Adrenal gland (tissue), 12 donors: ENCODE measurements around the gene MYO10. TPM values are rescaled to one million over a fixed set of nuclear protein-coding genes. Genes with fewer than 3 reads are reported as not detected.

Experiments used
- DNase-seq, 7 donors: peaks; one replicate each; pipeline ENCODE4 v3.0.0-alpha.2; 2019 to 2020
- H3K27ac ChIP-seq, 5 donors: fragments of 200-600 bp; sonication (generic) in 4 of 5; 1 replicate in 3 of 5; 2 replicates in 2 of 5; pipeline versions ENCODE4 v1.5.1 to v1.8.0; 2016 to 2020; ENCODE audit warnings: mild to moderate bottlenecking in 1 of 5
- H3K27me3 ChIP-seq: fragments of 200-600 bp; 2 replicates; pipeline ENCODE4 v1.8.0; 2021
- H3K36me3 ChIP-seq, 2 donors: fragments of 200-600 bp; replicated peaks in 1 of 2; 1 replicate in 1 of 2; 2 replicates in 1 of 2; pipeline versions ENCODE4 v1.5.1 to v1.8.0; 2018 to 2022
- H3K4me1 ChIP-seq, 2 donors: fragments of 200-600 bp; replicated peaks in 1 of 2; 1 replicate in 1 of 2; 2 replicates in 1 of 2; pipeline versions ENCODE4 v1.5.1 to v1.8.0; 2018 to 2021
- H3K4me3 ChIP-seq, 4 donors: fragments of 200-600 bp; sonication (generic) in 3 of 4; one replicate each; pipeline ENCODE4 v1.5.1; 2016 to 2018
- H3K9me3 ChIP-seq, 3 donors: fragments of 200-600 bp; sonication (generic) in 1 of 3; replicated peaks in 1 of 3; 1 replicate in 2 of 3; 2 replicates in 1 of 3; pipeline versions ENCODE4 v1.5.1 to v1.8.0; 2016 to 2021
- POLR2A ChIP-seq, 2 donors: fragments of 450-650 bp; IDR thresholded peaks; one replicate each; pipeline ENCODE4 v1.6.1; 2017; ENCODE audit warnings: antibody characterized with exemption in 2 of 2, mild to moderate bottlenecking in 2 of 2, moderate library complexity in 1 of 2
- WGBS, 4 donors: extraction: QIAGEN DNeasy Blood & Tissue Kit in 2 of 4; methylation state at CpG; one replicate each; pipeline versions ENCODE4 v1.1.5 to v1.1.7; 2013 to 2017; 5-methylcytosine and 5-hydroxymethylcytosine counted together
- intact Hi-C, 2 donors: fragments of 100-400 bp; cut with DNase I; formaldehyde crosslinking; loops; one replicate each; pipeline versions ENCODE4 v1.14.1 to v1.15.0; 2022 to 2023
- polyA plus RNA-seq, 3 donors: library from polyadenylated mRNA; stranded (reverse); fragments of 200-250 nt in 2 of 3; fragments of 350-450 nt in 1 of 3; fragmentation: Illumina TruSeq in 1 of 3; extraction: RNeasy Lipid Tissue Mini Kit (QIAGEN cat#74804) in 1 of 3; gene quantifications; one replicate each; pipeline ENCODE4 v1.2.3, GENCODE V29; 2013 to 2014
- total RNA-seq, 9 donors: library from RNA; depleted of rRNA in 4 of 9; stranded (reverse); fragments of >200 nt in 4 of 9; fragments of 120-200 nt in 1 of 9; fragmentation: NEBNext Ultra II Directional in 1 of 9; extraction: Animal tissue kit (Norgen Biotek cat#: 25700) in 1 of 9; gene quantifications; one replicate each; pipeline versions ENCODE4 v1.1.0 to v1.2.4, GENCODE V29; 2013 to 2023
- TF ChIP-seq, protein P1 (sequence below), 6 experiments: fragments of 450-650 bp in 4 of 6; fragments of 200-600 bp in 2 of 6; sonication (generic) in 1 of 6; IDR thresholded peaks; 1 replicate in 5 of 6; 2 replicates in 1 of 6; pipeline versions ENCODE4 v1.5.1 to v1.8.0; 2016 to 2021; ENCODE audit warnings: antibody characterized with exemption in 6 of 6, mild to moderate bottlenecking in 2 of 6, moderate library complexity in 1 of 6
- donor health status: healthy with polysubstance abuse.
- donor health status: Bipolar disorder and iron deficiency.
- donor health status: DM: yes; HTN: yes; CAD: no.
- donor health status: DM: no; HTN: no; CAD: no.
- donor health status: DM: no; HTN: no; CAD: no.
- donor health status: DM: yes; HTN: yes; CAD: no.

MYO10 gene
- total and polyA plus RNA-seq, 12 donors: 2.2 to 38.9 (median 10.5) TPM

DNA sequence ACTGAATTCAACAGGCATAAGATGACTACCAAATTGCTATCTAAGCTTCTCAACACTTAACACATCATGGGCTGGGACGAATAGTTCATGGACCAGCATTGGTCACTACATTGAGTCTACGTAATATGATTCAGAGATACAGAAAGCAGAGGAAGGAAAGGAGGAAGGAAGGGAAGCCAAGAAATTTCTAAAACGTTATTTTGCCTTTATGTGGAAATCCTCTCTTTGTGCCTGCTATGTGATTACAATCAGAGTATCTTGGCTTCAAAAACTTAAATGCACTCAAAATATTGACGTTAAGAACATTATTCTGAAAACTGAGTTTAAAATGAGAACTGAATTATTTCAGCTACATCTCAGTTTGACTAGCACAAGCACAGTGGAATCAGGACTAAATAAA lies 231.1 kb downstream of the MYO10 start:
- WGBS, 4 donors: 63 to 70% (median 69%) methylated on average over 4 of the region's 4 CpGs
- TF ChIP-seq POLR2A (IDR thresholded peaks at IDR 0.05): no peak
- TF ChIP-seq, protein P1, sequence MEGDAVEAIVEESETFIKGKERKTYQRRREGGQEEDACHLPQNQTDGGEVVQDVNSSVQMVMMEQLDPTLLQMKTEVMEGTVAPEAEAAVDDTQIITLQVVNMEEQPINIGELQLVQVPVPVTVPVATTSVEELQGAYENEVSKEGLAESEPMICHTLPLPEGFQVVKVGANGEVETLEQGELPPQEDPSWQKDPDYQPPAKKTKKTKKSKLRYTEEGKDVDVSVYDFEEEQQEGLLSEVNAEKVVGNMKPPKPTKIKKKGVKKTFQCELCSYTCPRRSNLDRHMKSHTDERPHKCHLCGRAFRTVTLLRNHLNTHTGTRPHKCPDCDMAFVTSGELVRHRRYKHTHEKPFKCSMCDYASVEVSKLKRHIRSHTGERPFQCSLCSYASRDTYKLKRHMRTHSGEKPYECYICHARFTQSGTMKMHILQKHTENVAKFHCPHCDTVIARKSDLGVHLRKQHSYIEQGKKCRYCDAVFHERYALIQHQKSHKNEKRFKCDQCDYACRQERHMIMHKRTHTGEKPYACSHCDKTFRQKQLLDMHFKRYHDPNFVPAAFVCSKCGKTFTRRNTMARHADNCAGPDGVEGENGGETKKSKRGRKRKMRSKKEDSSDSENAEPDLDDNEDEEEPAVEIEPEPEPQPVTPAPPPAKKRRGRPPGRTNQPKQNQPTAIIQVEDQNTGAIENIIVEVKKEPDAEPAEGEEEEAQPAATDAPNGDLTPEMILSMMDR (IDR thresholded peaks at IDR 0.05): no peak
- Histone ChIP-seq H3K36me3 (no peaks in the 10 kb centered on the region), H3K9me3 (no peaks in the 10 kb centered on the region), H3K27me3 (no peaks in the 10 kb centered on the region), H3K27ac (no peak overlapping the region), H3K4me1 (no peaks in the 10 kb centered on the region), H3K4me3 (no peak overlapping the region)
- no peak for DNase-seq
- intact Hi-C loops: no loop called here

DNA sequence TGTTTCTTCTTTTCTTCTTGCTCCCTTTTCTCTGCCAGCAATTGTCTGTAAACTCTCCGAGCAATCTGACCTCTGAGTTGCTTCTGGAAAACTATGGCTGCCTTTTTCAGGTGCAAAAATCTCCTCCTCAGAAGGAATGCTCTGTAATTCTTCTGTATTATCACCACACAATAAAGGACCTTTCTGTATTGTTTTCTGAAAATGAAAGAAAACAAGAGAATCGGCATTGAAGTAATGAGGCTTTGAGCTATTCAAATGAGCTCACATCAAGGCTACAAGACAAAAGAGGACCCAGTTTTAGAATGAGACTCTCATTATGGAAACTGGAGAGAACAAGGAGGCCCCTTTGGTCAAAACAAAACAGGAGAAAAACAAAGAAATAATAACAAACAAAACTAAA lies 233.1 kb downstream of the MYO10 start:
- no peaks in the 10 kb centered on the region for H3K36me3 ChIP-seq
- no peaks in the 10 kb centered on the region for H3K27me3 ChIP-seq
- no peaks in the 10 kb centered on the region for H3K9me3 ChIP-seq
- no peak for DNase-seq
- H3K27ac ChIP-seq: no peak overlapping the region
- intact Hi-C loops: no loop called here
- 57 to 75% (median 72%) methylated on average over 2 of the region's 2 CpGs for WGBS, 4 donors
- no peak overlapping the region for H3K4me3 ChIP-seq
- TF ChIP-seq, protein P1 (IDR thresholded peaks at IDR 0.05): no peak
- no peak for TF ChIP-seq POLR2A (IDR thresholded peaks at IDR 0.05)
- H3K4me1 ChIP-seq: no peaks in the 10 kb centered on the region

DNA sequence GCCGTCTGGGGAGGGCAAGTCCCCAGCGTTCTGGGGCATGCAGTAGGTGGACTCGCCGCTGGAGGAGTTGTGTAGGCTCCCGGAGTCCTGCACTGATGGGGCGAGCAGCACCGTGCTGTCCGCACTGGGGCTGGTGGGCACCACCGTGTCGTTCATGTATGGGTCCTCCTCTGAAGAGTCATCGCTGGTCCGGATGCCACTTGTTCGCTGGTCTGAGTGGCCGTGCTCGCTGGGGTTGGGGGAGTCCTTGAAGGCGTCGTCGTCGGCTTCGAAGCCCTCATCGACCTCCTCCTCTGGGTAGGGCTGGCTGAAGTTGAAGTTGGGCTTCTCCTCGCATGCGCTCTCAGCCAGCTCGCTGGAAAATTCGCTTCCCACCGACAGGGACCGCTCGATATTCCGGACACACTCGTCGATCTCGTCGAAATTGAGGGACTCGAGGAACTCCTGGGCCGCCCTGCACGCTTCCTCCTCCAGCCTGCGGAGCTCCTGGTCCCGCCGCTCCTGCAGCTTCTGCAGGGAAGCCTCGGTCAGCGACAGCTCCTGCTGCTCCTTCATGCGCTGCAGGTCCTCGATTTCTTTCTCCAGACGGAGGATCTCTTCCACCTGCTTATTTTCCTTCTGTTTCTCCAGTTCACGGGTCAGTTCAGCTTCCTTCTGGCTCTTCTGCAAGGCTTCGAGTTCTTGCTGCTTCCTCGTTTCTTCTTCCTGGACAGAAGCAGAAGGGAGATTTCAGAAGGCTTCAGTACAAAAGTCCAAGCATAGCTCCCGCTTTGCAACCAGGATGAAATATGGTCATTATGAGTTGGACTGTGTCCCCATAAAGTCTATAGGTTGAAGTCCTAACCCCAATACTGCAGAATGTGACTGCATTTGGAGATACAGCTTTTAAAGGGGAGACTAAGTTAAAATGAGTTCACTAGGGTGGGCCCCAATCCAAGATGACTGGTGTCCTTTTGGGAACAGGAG lies 234.7 kb downstream of the MYO10 start:
- 91 to 94% (median 93%) methylated on average over 27 to 48 of the region's 48 CpGs for WGBS, 4 donors
- H3K4me3 ChIP-seq: no peak overlapping the region
- no peaks in the 10 kb centered on the region for H3K27me3 ChIP-seq
- TF ChIP-seq POLR2A (IDR thresholded peaks at IDR 0.05): no peak
- TF ChIP-seq, protein P1 (IDR thresholded peaks at IDR 0.05): no peak
- no peaks in the 10 kb centered on the region for H3K36me3 ChIP-seq
- no peaks in the 10 kb centered on the region for H3K9me3 ChIP-seq
- intact Hi-C loops: no loop called here
- no peak for DNase-seq
- no peak overlapping the region for H3K27ac ChIP-seq
- H3K4me1 ChIP-seq: no peaks in the 10 kb centered on the region

DNA sequence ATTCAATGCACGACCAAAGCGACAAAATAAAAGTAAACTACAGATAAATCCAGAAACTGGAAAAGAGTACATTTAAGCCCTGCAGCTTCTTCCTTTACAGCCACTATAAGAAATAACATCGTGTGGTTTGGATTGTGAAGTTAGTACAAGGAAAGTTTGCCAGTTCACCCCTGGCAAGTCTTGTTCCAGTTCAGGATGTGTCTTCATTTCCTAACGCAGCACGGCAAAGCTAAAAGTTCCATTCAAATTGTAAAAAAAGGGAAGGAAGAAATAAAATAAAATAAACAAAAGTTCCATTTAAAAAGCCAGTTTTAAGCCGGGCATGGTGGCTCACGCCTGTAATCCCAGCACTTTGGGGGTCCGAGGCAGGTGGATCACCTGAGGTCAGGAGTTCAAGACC lies 236.0 kb downstream of the MYO10 start:
- H3K9me3 ChIP-seq: no peaks in the 10 kb centered on the region
- H3K36me3 ChIP-seq: no peaks in the 10 kb centered on the region
- no peak overlapping the region for H3K27ac ChIP-seq
- intact Hi-C loops: no loop called here
- 66 to 73% (median 69%) methylated on average over 8 of the region's 8 CpGs for WGBS, 4 donors
- no peaks in the 10 kb centered on the region for H3K4me1 ChIP-seq
- no peak overlapping the region for H3K4me3 ChIP-seq
- no peak for DNase-seq
- H3K27me3 ChIP-seq: no peaks in the 10 kb centered on the region
- TF ChIP-seq, protein P1 (IDR thresholded peaks at IDR 0.05): no peak
- no peak for TF ChIP-seq POLR2A (IDR thresholded peaks at IDR 0.05)
